ENCODE results near the gene PRKAG3.

PRKAG3 gene

DNA sequence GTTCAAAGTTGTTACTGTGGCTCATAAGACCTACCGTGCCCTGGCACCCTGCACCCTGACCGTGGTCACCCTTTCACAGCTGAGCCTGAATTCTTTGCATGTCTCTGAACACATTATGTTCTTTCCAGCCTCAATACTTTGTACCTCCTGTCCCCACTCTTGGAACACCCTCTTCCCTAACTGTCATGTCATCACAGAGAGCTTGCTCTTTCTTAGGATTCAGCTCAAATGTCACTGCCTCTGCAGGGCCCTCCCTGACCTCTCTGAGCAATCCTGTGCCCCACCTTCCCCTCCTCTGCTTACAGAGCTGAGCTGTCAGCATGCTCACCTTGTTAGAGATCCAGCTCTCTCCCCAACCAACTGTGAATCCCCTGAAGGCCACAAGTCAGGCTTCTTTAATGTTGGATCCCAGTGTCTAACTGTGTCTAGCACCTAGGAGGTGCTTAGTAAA is 15.0 kb downstream of the PRKAG3 start:
- Histone ChIP-seq H3K27ac (ENCODE audit: low read depth, low read length) (no peak overlapping the region), H3K9ac (ENCODE audit: low read length in 5 of 5) (no peak overlapping the region), H3K4me1 (ENCODE audit: control insufficient read depth in 5 of 5, insufficient read depth in 5 of 5, low read length in 5 of 5) (no peaks in the 10 kb centered on the region), H3K27me3 (ENCODE audit: control insufficient read depth in 5 of 5, insufficient read depth in 4 of 5, low read length in 5 of 5) (no peaks in the 10 kb centered on the region), H3K4me3 (ENCODE audit: low read depth in 1 of 5, low read length in 5 of 5) (no peak overlapping the region), H3K9me3 (ENCODE audit: control insufficient read depth in 5 of 5, low read length in 5 of 5) (no peaks in the 10 kb centered on the region), H3K36me3 (ENCODE audit: control insufficient read depth in 5 of 5, insufficient read depth in 5 of 5, low read length in 5 of 5) (peaks cover 0 to 61% (median 50%) of the 10 kb centered on the region in 5 donors)

DNA sequence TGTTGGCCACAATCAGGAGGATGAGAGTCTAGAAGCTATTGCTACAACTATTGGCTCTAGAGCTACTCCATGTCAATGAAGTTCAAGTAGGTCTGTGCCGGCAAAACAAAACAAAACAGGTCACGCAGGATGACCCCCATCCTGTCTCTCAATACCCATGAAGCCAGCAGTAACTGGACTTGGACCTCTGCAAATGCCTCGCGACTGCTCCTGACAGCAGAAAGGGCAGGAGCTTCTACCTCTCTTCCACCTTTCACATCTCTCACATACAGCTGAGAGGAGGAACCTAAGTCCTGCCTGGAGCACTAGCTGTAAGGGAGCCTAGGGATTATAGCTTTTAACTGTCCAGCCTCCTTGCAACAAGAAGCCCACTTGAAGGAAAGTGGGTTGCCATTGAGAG is 16.0 kb downstream of the PRKAG3 start:
- H3K9me3 ChIP-seq (ENCODE audit: control insufficient read depth in 5 of 5, low read length in 5 of 5), result no peaks in the 10 kb centered on the region
- H3K4me1 ChIP-seq (ENCODE audit: control insufficient read depth in 5 of 5, insufficient read depth in 5 of 5, low read length in 5 of 5), result no peaks in the 10 kb centered on the region
- H3K36me3 ChIP-seq (ENCODE audit: control insufficient read depth in 5 of 5, insufficient read depth in 5 of 5, low read length in 5 of 5), result peaks cover 0 to 61% (median 50%) of the 10 kb centered on the region in 5 donors
- H3K27ac ChIP-seq (ENCODE audit: low read depth, low read length), result no peak overlapping the region
- H3K4me3 ChIP-seq (ENCODE audit: low read depth in 1 of 5, low read length in 5 of 5), result no peak overlapping the region
- no peak overlapping the region for H3K9ac ChIP-seq (ENCODE audit: low read length in 5 of 5)
- no peaks in the 10 kb centered on the region for H3K27me3 ChIP-seq (ENCODE audit: control insufficient read depth in 5 of 5, insufficient read depth in 4 of 5, low read length in 5 of 5)

GRCh38 chr2:218815244-218815637 is 16.4 kb downstream of the PRKAG3 start:
- Histone ChIP-seq H3K9ac (ENCODE audit: low read length in 5 of 5) (no peak overlapping the region), H3K4me1 (ENCODE audit: control insufficient read depth in 5 of 5, insufficient read depth in 5 of 5, low read length in 5 of 5) (no peaks in the 10 kb centered on the region), H3K9me3 (ENCODE audit: control insufficient read depth in 5 of 5, low read length in 5 of 5) (no peaks in the 10 kb centered on the region), H3K27me3 (ENCODE audit: control insufficient read depth in 5 of 5, insufficient read depth in 4 of 5, low read length in 5 of 5) (no peaks in the 10 kb centered on the region), H3K4me3 (ENCODE audit: low read depth in 1 of 5, low read length in 5 of 5) (no peak overlapping the region), H3K27ac (ENCODE audit: low read depth, low read length) (no peak overlapping the region), H3K36me3 (ENCODE audit: control insufficient read depth in 5 of 5, insufficient read depth in 5 of 5, low read length in 5 of 5) (peaks cover 0 to 61% (median 50%) of the 10 kb centered on the region in 5 donors)

GRCh38 chr2:218814540-218815243 is 16.9 kb downstream of the PRKAG3 start:
- Histone ChIP-seq H3K27ac (ENCODE audit: low read depth, low read length) (no peak overlapping the region), H3K4me3 (ENCODE audit: low read depth in 1 of 5, low read length in 5 of 5) (no peak overlapping the region), H3K9ac (ENCODE audit: low read length in 5 of 5) (no peak overlapping the region), H3K4me1 (ENCODE audit: control insufficient read depth in 5 of 5, insufficient read depth in 5 of 5, low read length in 5 of 5) (no peaks in the 10 kb centered on the region), H3K9me3 (ENCODE audit: control insufficient read depth in 5 of 5, low read length in 5 of 5) (no peaks in the 10 kb centered on the region), H3K27me3 (ENCODE audit: control insufficient read depth in 5 of 5, insufficient read depth in 4 of 5, low read length in 5 of 5) (no peaks in the 10 kb centered on the region), H3K36me3 (ENCODE audit: control insufficient read depth in 5 of 5, insufficient read depth in 5 of 5, low read length in 5 of 5) (peaks cover 0 to 61% (median 50%) of the 10 kb centered on the region in 5 donors)

DNA sequence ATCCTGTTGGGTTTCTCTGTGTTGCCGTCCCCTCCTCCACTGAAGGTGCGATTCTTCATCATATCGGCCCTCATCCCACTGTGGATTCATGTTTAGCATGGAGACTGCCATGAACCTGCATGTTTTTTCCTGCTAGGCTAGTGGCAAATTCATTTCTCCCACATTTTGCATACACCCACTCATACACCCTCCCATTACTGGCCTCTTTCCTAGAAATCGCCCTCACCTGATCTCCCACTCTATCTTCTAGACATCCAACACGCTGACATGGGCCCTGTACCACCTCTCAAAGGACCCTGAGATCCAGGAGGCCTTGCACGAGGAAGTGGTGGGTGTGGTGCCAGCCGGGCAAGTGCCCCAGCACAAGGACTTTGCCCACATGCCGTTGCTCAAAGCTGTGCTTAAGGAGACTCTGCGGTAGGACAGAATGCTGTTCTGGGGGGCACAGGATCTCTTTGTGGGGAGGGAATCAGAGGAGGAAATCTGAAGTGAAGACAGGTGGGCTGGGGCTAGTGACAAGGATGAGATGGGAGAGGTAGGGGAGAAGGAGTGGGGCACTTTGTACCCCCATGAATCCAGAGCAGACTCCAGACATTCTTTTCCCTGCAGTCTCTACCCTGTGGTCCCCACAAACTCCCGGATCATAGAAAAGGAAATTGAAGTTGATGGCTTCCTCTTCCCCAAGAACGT is 17.7 kb downstream of the PRKAG3 start:
- H3K4me3 ChIP-seq (ENCODE audit: low read depth in 1 of 5, low read length in 5 of 5), result no peak overlapping the region
- no peak overlapping the region for H3K9ac ChIP-seq (ENCODE audit: low read length in 5 of 5)
- H3K27ac ChIP-seq (ENCODE audit: low read depth, low read length), result no peak overlapping the region
- H3K4me1 ChIP-seq (ENCODE audit: control insufficient read depth in 5 of 5, insufficient read depth in 5 of 5, low read length in 5 of 5), result no peaks in the 10 kb centered on the region
- H3K9me3 ChIP-seq (ENCODE audit: control insufficient read depth in 5 of 5, low read length in 5 of 5), result no peaks in the 10 kb centered on the region
- peaks cover 0 to 61% (median 50%) of the 10 kb centered on the region in 5 donors for H3K36me3 ChIP-seq (ENCODE audit: control insufficient read depth in 5 of 5, insufficient read depth in 5 of 5, low read length in 5 of 5)
- no peaks in the 10 kb centered on the region for H3K27me3 ChIP-seq (ENCODE audit: control insufficient read depth in 5 of 5, insufficient read depth in 4 of 5, low read length in 5 of 5)

DNA sequence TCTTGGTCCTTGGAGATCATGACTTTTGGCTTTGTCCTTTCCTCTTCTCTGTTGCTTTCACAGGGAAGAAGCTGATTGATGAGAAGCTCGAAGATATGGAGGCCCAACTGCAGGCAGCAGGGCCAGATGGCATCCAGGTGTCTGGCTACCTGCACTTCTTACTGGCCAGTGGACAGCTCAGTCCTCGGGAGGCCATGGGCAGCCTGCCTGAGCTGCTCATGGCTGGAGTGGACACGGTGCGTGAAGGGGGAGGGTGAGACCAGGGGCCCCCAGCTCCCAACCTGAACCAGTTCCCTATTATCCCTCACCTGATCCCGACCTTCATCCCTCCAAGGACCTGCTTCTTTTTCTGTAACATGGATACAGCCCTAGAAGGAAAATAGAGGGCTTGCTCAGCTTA is 18.7 kb downstream of the PRKAG3 start:
- Histone ChIP-seq H3K36me3 (ENCODE audit: control insufficient read depth in 5 of 5, insufficient read depth in 5 of 5, low read length in 5 of 5) (peaks cover 0 to 52% (median 43%) of the 10 kb centered on the region in 5 donors), H3K9me3 (ENCODE audit: control insufficient read depth in 5 of 5, low read length in 5 of 5) (no peaks in the 10 kb centered on the region), H3K4me1 (ENCODE audit: control insufficient read depth in 5 of 5, insufficient read depth in 5 of 5, low read length in 5 of 5) (no peaks in the 10 kb centered on the region)

DNA sequence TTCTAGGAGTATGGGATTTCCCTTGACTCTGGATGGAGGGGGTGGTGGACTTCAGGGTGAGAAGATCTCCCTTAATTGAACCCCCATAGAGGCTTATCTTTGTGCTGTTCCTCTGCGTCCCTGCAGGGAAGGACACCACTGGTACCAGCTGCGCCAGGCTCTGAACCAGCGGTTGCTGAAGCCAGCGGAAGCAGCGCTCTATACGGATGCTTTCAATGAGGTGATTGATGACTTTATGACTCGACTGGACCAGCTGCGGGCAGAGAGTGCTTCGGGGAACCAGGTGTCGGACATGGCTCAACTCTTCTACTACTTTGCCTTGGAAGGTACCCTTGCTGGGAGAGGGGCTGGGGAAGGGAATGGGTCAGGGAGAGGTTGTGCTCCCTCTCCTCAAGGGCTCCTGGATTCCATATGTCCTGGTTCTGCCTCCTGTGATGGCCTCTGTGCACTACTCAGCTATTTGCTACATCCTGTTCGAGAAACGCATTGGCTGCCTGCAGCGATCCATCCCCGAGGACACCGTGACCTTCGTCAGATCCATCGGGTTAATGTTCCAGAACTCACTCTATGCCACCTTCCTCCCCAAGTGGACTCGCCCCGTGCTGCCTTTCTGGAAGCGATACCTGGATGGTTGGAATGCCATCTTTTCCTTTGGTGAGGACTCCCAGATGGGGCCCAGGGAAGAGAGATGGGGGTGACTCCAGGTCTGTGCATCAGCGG is 19.3 kb downstream of the PRKAG3 start:
- H3K4me3 ChIP-seq (ENCODE audit: low read depth in 1 of 5, low read length in 5 of 5), result no peak overlapping the region
- no peak overlapping the region for H3K27ac ChIP-seq (ENCODE audit: low read depth, low read length)
- H3K9ac ChIP-seq (ENCODE audit: low read length in 5 of 5), result no peak overlapping the region
- no peaks in the 10 kb centered on the region for H3K27me3 ChIP-seq (ENCODE audit: control insufficient read depth in 5 of 5, insufficient read depth in 4 of 5, low read length in 5 of 5)
- peaks cover 0 to 47% (median 39%) of the 10 kb centered on the region in 5 donors for H3K36me3 ChIP-seq (ENCODE audit: control insufficient read depth in 5 of 5, insufficient read depth in 5 of 5, low read length in 5 of 5)
- H3K9me3 ChIP-seq (ENCODE audit: control insufficient read depth in 5 of 5, low read length in 5 of 5), result no peaks in the 10 kb centered on the region
- H3K4me1 ChIP-seq (ENCODE audit: control insufficient read depth in 5 of 5, insufficient read depth in 5 of 5, low read length in 5 of 5), result no peaks in the 10 kb centered on the region

More for the DNA sequence above, 18.7 kb downstream of the PRKAG3 start:
- H3K9ac ChIP-seq (ENCODE audit: low read length in 5 of 5), result no peak overlapping the region
- H3K27me3 ChIP-seq (ENCODE audit: control insufficient read depth in 5 of 5, insufficient read depth in 4 of 5, low read length in 5 of 5), result no peaks in the 10 kb centered on the region
- no peak overlapping the region for H3K27ac ChIP-seq (ENCODE audit: low read depth, low read length)
- H3K4me3 ChIP-seq (ENCODE audit: low read depth in 1 of 5, low read length in 5 of 5), result no peak overlapping the region

GRCh38 chr2:218811382-218811781 is 20.2 kb downstream of the PRKAG3 start:
- Histone ChIP-seq H3K36me3 (ENCODE audit: control insufficient read depth in 5 of 5, insufficient read depth in 5 of 5, low read length in 5 of 5) (peaks cover 0 to 41% (median 36%) of the 10 kb centered on the region in 5 donors), H3K9me3 (ENCODE audit: control insufficient read depth in 5 of 5, low read length in 5 of 5) (no peaks in the 10 kb centered on the region), H3K9ac (ENCODE audit: low read length in 5 of 5) (no peak overlapping the region), H3K27me3 (ENCODE audit: control insufficient read depth in 5 of 5, insufficient read depth in 4 of 5, low read length in 5 of 5) (no peaks in the 10 kb centered on the region), H3K4me1 (ENCODE audit: control insufficient read depth in 5 of 5, insufficient read depth in 5 of 5, low read length in 5 of 5) (peaks cover 0 to 3% (median 3%) of the 10 kb centered on the region in 5 donors), H3K27ac (ENCODE audit: low read depth, low read length) (no peak overlapping the region), H3K4me3 (ENCODE audit: low read depth in 1 of 5, low read length in 5 of 5) (no peak overlapping the region)

DNA sequence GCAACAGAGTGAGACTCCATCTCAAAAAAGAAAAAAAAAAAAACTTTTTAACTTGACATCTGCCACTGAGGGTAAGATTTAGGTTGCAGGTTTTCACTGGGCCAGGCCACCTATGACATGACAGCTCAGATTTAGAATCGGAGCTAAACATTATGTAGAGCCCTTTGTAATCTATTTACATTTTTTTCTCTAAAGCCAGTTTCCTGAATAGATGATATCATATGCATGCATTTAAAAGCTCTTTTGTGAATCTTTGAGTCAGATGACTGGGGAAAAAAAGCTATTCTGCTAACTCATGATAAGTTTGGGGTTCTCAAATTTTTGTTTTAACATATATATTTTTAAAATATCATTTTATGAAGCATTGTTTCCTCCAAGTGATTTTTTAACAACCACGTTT is 21.3 kb downstream of the PRKAG3 start:
- Histone ChIP-seq H3K4me1 (ENCODE audit: control insufficient read depth in 5 of 5, insufficient read depth in 5 of 5, low read length in 5 of 5) (peaks cover 2 to 13% (median 10%) of the 10 kb centered on the region in 5 donors), H3K27me3 (ENCODE audit: control insufficient read depth in 5 of 5, insufficient read depth in 4 of 5, low read length in 5 of 5) (no peaks in the 10 kb centered on the region), H3K9me3 (ENCODE audit: control insufficient read depth in 5 of 5, low read length in 5 of 5) (no peaks in the 10 kb centered on the region), H3K4me3 (ENCODE audit: low read depth in 1 of 5, low read length in 5 of 5) (no peak overlapping the region), H3K9ac (ENCODE audit: low read length in 5 of 5) (no peak overlapping the region), H3K27ac (ENCODE audit: low read depth, low read length) (no peak overlapping the region), H3K36me3 (ENCODE audit: control insufficient read depth in 5 of 5, insufficient read depth in 5 of 5, low read length in 5 of 5) (peaks cover 0 to 33% (median 29%) of the 10 kb centered on the region in 5 donors)

DNA sequence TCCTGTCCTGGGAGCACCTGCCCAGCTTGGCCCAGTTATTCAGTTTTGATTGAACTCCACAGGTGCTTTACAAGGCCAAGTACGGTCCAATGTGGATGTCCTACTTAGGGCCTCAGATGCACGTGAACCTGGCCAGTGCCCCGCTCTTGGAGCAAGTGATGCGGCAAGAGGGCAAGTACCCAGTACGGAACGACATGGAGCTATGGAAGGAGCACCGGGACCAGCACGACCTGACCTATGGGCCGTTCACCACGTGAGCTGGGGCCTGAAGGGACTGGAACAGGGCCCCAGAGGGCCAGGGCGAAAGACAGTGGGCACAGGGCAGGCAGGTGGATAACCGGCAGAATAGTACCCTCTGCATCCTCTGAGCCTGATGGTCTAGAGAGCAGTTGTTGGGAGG is 22.1 kb downstream of the PRKAG3 start:
- H3K9ac ChIP-seq (ENCODE audit: low read length in 5 of 5), result no peak overlapping the region
- no peak overlapping the region for H3K27ac ChIP-seq (ENCODE audit: low read depth, low read length)
- H3K4me3 ChIP-seq (ENCODE audit: low read depth in 1 of 5, low read length in 5 of 5), result no peak overlapping the region
- peaks cover 0 to 25% (median 21%) of the 10 kb centered on the region in 5 donors for H3K36me3 ChIP-seq (ENCODE audit: control insufficient read depth in 5 of 5, insufficient read depth in 5 of 5, low read length in 5 of 5)
- H3K4me1 ChIP-seq (ENCODE audit: control insufficient read depth in 5 of 5, insufficient read depth in 5 of 5, low read length in 5 of 5), result peaks cover 2 to 14% (median 10%) of the 10 kb centered on the region in 5 donors
- no peaks in the 10 kb centered on the region for H3K27me3 ChIP-seq (ENCODE audit: control insufficient read depth in 5 of 5, insufficient read depth in 4 of 5, low read length in 5 of 5)
- H3K9me3 ChIP-seq (ENCODE audit: control insufficient read depth in 5 of 5, low read length in 5 of 5), result peaks cover 0 to 6% (median 0%) of the 10 kb centered on the region in 5 donors
